BLaER1 treated with 17β-estradiol and CSF1 and Interleukin-3, amounts not matched to agents 10 nM and 100 nM (cell line): ENCODE results near the gene ENTPD7.
A peak's percentile ranks its signal among the peaks of the same experiment; 100 is the strongest.

Experiments
- H3K27ac ChIP-seq, 11 experiments: shearing (Covaris generic); formaldehyde crosslinking; 2 replicates each; pipeline ENCODE4 v1.8.1; 2022
- H3K27me3 ChIP-seq, 11 experiments: shearing (Covaris generic); formaldehyde crosslinking; 2 replicates each; pipeline ENCODE4 v1.8.1; 2022
- H3K36me3 ChIP-seq, 11 experiments: shearing (Covaris generic); formaldehyde crosslinking; 2 replicates each; pipeline ENCODE4 v1.8.1; 2022
- H3K4me1 ChIP-seq, 10 experiments: shearing (Covaris generic); formaldehyde crosslinking; 2 replicates each; pipeline ENCODE4 v1.8.1; 2022
- H3K4me2 ChIP-seq, 11 experiments: shearing (Covaris generic); formaldehyde crosslinking; 2 replicates each; pipeline ENCODE4 v1.8.1; 2022
- H3K4me3 ChIP-seq, 10 experiments: shearing (Covaris generic); formaldehyde crosslinking; 2 replicates each; pipeline ENCODE4 v1.8.1; 2022
- H3K9ac ChIP-seq, 11 experiments: shearing (Covaris generic); formaldehyde crosslinking; 2 replicates each; pipeline ENCODE4 v1.8.1; 2022
- H3K9me3 ChIP-seq, 11 experiments: shearing (Covaris generic); formaldehyde crosslinking; replicated peaks in 1 of 11; 2 replicates each; pipeline ENCODE4 v1.8.1; 2022
- H4K20me1 ChIP-seq, 11 experiments: shearing (Covaris generic); formaldehyde crosslinking; 2 replicates each; pipeline ENCODE4 v1.8.1; 2022
- Cebpa-rat ChIP-seq, 11 experiments: shearing (Covaris generic); IDR thresholded peaks; 2 replicates each; pipeline ENCODE4 v1.8.1; 2022

ENTPD7 gene

DNA sequence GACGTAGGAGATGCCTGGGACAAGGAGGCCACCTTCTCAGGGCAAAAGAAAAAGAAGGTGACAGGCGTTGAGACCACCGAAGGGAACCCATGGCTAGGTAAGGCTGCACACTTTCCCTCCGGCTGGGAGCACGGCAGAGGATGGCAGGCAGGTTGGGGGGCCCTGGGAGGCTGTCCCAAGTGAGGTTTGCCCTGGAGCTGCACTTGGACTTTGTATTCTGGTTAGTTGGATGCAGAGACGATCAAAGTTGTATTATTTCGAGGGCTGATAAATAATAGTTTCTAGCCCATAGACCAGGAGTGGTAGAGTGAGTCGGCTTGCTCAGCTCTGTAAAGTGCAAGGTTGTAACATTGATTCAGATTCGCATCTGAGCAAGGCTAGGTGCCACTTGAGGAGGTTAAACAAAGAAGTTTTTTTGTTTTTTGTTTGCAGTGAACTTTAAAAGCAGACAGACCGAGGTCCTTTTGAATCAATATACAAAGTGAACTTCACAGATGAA is 608 bp downstream of the ENTPD7 start:
- Histone ChIP-seq H3K4me3 (no peak overlapping the region), H3K27ac (no peak overlapping the region), H3K4me2 (no peak overlapping the region), H3K27me3 (no peaks in the 10 kb centered on the region), H3K9me3 (peaks cover 0 to 16% (median 11%) of the 10 kb centered on the region in 11 experiments; a peak in 15 of 22 replicates), H4K20me1 (no peaks in the 10 kb centered on the region), H3K36me3 (no peaks in the 10 kb centered on the region), H3K9ac (no peak overlapping the region), H3K4me1 (peaks cover 0 to 7% (median 0%) of the 10 kb centered on the region in 10 experiments; a peak in 3 of 20 replicates)
- no peak for TF ChIP-seq Cebpa-rat (IDR thresholded peaks at IDR 0.05)

DNA sequence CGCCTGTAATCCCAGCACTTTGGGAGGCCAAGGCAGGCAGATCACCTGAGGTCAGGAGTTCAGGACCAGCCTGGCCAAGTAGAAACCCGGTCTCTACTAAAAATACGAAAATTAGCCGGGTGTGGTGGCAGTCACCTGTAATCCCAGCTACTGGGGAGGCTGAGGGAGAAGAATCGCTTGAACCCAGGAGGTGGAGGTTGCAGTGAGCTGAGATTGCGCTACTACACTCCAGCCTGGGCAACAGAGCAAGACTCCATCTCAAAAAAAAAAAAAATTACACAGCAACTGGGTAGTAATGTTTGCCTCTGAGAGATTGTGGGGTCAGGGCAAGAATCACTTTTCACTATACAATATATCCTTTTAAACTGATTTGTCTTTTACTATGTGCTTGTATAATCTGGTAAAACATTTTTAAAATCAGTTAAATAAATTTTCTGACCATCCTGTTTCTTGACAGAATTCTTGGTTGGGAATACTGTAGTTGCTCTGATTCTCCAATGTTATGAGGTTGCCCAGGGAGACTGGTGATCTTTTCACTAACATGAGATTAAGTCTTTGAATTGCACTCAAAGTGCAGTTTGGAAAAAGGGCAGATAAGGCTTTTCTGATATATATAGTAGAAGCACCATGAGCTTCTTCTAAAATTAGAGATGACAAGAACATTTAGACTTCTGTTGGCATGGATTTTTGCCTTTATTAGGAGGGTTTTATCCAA is 1.5 kb downstream of the ENTPD7 start:
- no peak overlapping the region for H3K9ac ChIP-seq
- H3K4me2 ChIP-seq = no peak overlapping the region
- H3K27ac ChIP-seq = no peak overlapping the region
- no peaks in the 10 kb centered on the region for H3K27me3 ChIP-seq
- no peaks in the 10 kb centered on the region for H4K20me1 ChIP-seq
- peaks cover 0 to 16% (median 11%) of the 10 kb centered on the region in 11 experiments; a peak in 15 of 22 replicates for H3K9me3 ChIP-seq
- TF ChIP-seq Cebpa-rat (IDR thresholded peaks at IDR 0.05) = no peak
- H3K36me3 ChIP-seq = no peaks in the 10 kb centered on the region
- H3K4me1 ChIP-seq = peaks cover 0 to 7% (median 0%) of the 10 kb centered on the region in 10 experiments; a peak in 3 of 20 replicates
- no peak overlapping the region for H3K4me3 ChIP-seq

GRCh38 chr10:99661377-99661763 is 2.1 kb downstream of the ENTPD7 start:
- Histone ChIP-seq H3K9me3 (peaks cover 0 to 16% (median 11%) of the 10 kb centered on the region in 11 experiments; a peak in 15 of 22 replicates), H3K27ac (no peak overlapping the region), H3K4me2 (no peak overlapping the region), H3K4me3 (no peak overlapping the region), H3K4me1 (peaks cover 0 to 7% (median 0%) of the 10 kb centered on the region in 10 experiments; a peak in 3 of 20 replicates), H3K9ac (no peak overlapping the region), H3K36me3 (no peaks in the 10 kb centered on the region), H4K20me1 (no peaks in the 10 kb centered on the region), H3K27me3 (no peaks in the 10 kb centered on the region)
- no peak for TF ChIP-seq Cebpa-rat (IDR thresholded peaks at IDR 0.05)

- H4K20me1 ChIP-seq = no peaks in the 10 kb centered on the region
- no peak overlapping the region for H3K27ac ChIP-seq
- H3K4me1 ChIP-seq = no peaks in the 10 kb centered on the region
- no peaks in the 10 kb centered on the region for H3K27me3 ChIP-seq
- TF ChIP-seq Cebpa-rat (IDR thresholded peaks at IDR 0.05) = no peak
- no peaks in the 10 kb centered on the region for H3K9me3 ChIP-seq
- H3K4me2 ChIP-seq = no peak overlapping the region
- no peaks in the 10 kb centered on the region for H3K36me3 ChIP-seq
- H3K4me3 ChIP-seq = no peak overlapping the region
- H3K9ac ChIP-seq = no peak overlapping the region
These were observed 6.0 kb downstream of the ENTPD7 start for GRCh38 chr10:99665304-99665703.

DNA sequence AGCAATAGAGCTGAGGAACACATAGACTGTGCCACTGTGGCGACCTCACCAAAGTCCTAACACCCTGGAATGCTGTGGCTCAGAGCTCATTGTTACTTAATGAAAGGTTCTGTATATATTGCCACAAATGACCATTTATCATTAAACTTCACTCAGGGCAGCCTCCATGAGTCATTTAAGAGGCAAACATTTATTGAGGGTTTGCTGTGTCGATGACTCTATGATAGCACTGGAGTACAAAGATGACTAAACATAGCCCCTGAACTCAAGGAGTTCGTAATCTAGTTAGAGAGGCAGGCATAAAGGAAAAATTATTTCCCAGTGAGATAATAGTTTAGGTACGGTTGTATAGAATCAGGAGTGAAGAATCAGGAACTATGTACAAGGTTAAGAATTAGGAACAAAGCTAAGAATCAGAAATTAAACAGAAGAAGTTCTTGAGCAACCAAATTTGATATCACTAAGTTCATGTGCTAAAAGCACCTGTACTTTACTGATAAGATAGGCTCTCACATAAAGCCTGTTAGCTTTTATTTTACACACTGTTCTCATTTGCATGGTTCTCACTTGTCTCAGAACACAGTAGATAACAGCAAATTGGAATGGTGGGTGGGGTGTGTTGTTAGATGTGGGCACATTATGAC is 7.9 kb downstream of the ENTPD7 start:
- Histone ChIP-seq H3K27ac (no peak overlapping the region), H3K4me3 (no peak overlapping the region), H3K4me1 (no peaks in the 10 kb centered on the region), H3K4me2 (no peak overlapping the region), H3K9me3 (no peaks in the 10 kb centered on the region), H3K36me3 (no peaks in the 10 kb centered on the region), H4K20me1 (no peaks in the 10 kb centered on the region), H3K27me3 (no peaks in the 10 kb centered on the region), H3K9ac (no peak overlapping the region)
- no peak for TF ChIP-seq Cebpa-rat (IDR thresholded peaks at IDR 0.05)

- no peak for TF ChIP-seq Cebpa-rat (IDR thresholded peaks at IDR 0.05)
- no peak overlapping the region for H3K27ac ChIP-seq
These were observed 12.1 kb downstream of the ENTPD7 start for GRCh38 chr10:99671386-99671785.

GRCh38 chr10:99672884-99673283 is 13.6 kb downstream of the ENTPD7 start:
- H3K4me1 ChIP-seq = peaks cover 0 to 22% (median 0%) of the 10 kb centered on the region in 10 experiments; a peak in 3 of 20 replicates
- H3K4me3 ChIP-seq = no peak overlapping the region
- no peak overlapping the region for H3K27ac ChIP-seq
- H3K36me3 ChIP-seq = no peaks in the 10 kb centered on the region
- TF ChIP-seq Cebpa-rat (IDR thresholded peaks at IDR 0.05) = no peak
- H3K9me3 ChIP-seq = no peaks in the 10 kb centered on the region
- no peak overlapping the region for H3K9ac ChIP-seq
- no peaks in the 10 kb centered on the region for H3K27me3 ChIP-seq
- no peaks in the 10 kb centered on the region for H4K20me1 ChIP-seq
- peak overlapping the region in 2 of 11 experiments; percentile 24 to 31; a peak in 3 of 22 replicates for H3K4me2 ChIP-seq

More at GRCh38 chr10:99671386-99671785, 12.1 kb downstream of the ENTPD7 start:
- Histone ChIP-seq H3K4me3 (no peak overlapping the region), H3K27me3 (no peaks in the 10 kb centered on the region), H3K9ac (no peak overlapping the region), H3K36me3 (no peaks in the 10 kb centered on the region), H3K4me1 (peaks cover 0 to 22% (median 0%) of the 10 kb centered on the region in 10 experiments; a peak in 3 of 20 replicates), H3K9me3 (no peaks in the 10 kb centered on the region), H4K20me1 (no peaks in the 10 kb centered on the region), H3K4me2 (no peak overlapping the region)

DNA sequence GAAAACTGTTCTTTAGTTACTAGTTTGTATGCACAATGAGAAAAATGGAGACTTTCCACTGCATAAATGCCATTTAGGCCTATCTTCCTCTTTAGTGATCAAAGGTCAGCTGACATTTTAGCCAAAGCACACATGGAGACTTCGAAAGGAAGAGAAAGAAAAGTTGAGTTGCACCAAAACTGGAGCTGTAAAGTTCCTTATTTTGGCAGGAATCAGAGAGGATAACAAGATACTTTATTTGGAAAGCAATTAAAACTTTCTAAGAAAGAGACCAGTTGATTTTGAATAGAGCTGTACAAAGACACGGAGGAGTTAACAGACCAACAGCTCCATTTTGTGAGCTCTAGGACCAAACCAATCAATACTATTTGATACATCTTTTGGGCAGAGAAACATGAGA is 14.2 kb downstream of the ENTPD7 start:
- no peaks in the 10 kb centered on the region for H3K27me3 ChIP-seq
- H3K4me2 ChIP-seq = peak overlapping the region in 2 of 11 experiments; percentile 24 to 31; a peak in 3 of 22 replicates
- H3K9ac ChIP-seq = no peak overlapping the region
- no peaks in the 10 kb centered on the region for H4K20me1 ChIP-seq
- no peak for TF ChIP-seq Cebpa-rat (IDR thresholded peaks at IDR 0.05)
- no peaks in the 10 kb centered on the region for H3K36me3 ChIP-seq
- no peaks in the 10 kb centered on the region for H3K9me3 ChIP-seq
- H3K4me1 ChIP-seq = peaks cover 0 to 22% (median 0%) of the 10 kb centered on the region in 10 experiments; a peak in 3 of 20 replicates
- H3K27ac ChIP-seq = no peak overlapping the region
- H3K4me3 ChIP-seq = no peak overlapping the region

GRCh38 chr10:99674762-99675161 is 15.5 kb downstream of the ENTPD7 start:
- Histone ChIP-seq H3K4me3 (no peak overlapping the region), H3K9me3 (no peaks in the 10 kb centered on the region), H3K27ac (no peak overlapping the region), H3K36me3 (no peaks in the 10 kb centered on the region), H3K27me3 (no peaks in the 10 kb centered on the region), H3K9ac (no peak overlapping the region), H3K4me1 (peaks cover 0 to 22% (median 0%) of the 10 kb centered on the region in 10 experiments; a peak in 3 of 20 replicates), H4K20me1 (no peaks in the 10 kb centered on the region), H3K4me2 (no peak overlapping the region)
- no peak for TF ChIP-seq Cebpa-rat (IDR thresholded peaks at IDR 0.05)
